HT-29 (cell line): Measurements from ENCODE around the gene ETDA. TPM values are rescaled to one million over a fixed set of nuclear protein-coding genes. Genes with fewer than 3 reads are reported as not detected.
"Not testable (repeated sequence)": the region's sequence is repeated elsewhere in the genome, so short reads cannot be mapped to it uniquely, and the experiment has no call there.

Source experiments
- DNase-seq: peaks from one replicate; pipeline ENCODE4 v3.0.0-alpha.2; 2015; ENCODE audit warnings: low spot score
- total RNA-seq: library from RNA; depleted of rRNA; stranded (reverse); fragments of >200 nt; shearing (Covaris generic); gene quantifications from 2 replicates; pipeline ENCODE4 v1.2.3, GENCODE V29; 2014; rRNA removed

The ETDA gene
- total RNA-seq: not detected in 2 replicates

DNA sequence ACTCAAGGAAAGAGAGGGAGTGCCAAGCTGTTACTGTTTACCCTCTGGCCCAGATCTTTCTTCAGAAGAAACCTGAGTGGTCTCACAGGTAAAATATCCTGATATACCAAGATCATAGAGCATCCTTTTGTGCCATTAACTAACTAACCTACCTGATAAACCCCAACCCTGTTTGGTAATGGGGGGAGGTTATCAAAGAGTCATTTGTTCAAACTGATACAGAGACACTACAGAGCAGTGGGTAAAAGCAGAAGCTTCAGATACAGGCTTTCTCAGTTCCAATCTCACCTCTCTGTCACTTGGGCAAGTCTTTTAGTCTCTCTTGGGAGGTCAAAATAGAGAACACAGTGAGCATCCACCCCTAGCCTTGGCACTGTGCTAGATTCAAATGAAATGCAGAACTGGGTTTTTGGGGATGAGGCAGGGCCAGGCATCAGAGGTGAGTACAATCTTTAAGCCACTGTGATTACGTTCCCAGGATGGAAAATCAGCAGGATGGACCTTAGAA, at the start of gene ETDA:
Gene ETDA (plus strand): TSS at position 51 of the 508 bp plus-strand sequence. CDS start 1,216 bp downstream, outside the sequence.
- DNase-seq: not testable (repeated sequence)

- DNase-seq: not testable (repeated sequence)
Measured at GRCh38 chrX:135206427-135206826, 45.4 kb upstream of the ETDA start.

GRCh38 chrX:135213200-135213844, 38.5 kb upstream of the ETDA start:
- DNase-seq: no peak

DNA sequence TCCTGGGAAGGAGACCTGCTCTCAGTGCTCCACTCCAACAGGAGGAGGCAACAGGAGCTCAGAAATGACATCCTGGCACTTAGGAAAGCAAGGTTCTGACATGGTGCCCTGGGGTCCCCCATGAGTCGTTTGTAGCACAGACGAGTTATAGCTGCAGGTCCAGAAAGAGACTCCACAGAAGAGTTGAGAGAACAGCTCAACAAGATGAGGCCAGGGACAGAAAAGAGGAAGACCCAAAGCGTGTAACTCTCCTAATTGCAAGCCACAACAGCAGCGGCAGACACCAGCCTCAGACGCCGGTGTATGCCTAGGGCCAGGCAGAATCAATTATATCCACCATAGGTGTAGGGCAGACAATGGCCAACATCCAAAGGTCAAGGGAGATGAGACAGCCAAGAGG, 5.9 kb upstream of the ETDA start:
- not testable (repeated sequence) for DNase-seq

- DNase-seq: not testable (repeated sequence)
Measured at GRCh38 chrX:135256087-135256684, 4.3 kb downstream of the ETDA start.

DNA sequence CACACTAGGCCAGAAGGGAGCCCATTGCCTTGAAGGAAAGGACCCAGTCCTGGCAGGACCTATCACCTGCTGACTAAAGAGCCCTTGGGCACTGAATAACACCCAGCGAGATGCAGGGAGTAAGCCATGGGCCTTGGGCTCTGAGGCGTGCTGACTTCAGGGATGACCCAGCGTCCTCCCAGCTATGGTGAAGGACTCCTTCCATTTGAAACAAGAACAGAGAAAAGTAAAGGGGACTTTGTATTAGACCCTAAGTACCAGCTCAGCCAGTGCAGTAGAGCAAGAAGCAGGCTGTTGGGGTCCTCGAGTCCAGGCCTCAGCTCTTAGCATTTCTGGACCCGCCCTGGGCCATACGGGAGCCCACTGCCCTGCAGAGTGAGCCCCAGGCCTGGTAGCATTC, 5.1 kb downstream of the ETDA start:
- DNase-seq: no peak

DNA sequence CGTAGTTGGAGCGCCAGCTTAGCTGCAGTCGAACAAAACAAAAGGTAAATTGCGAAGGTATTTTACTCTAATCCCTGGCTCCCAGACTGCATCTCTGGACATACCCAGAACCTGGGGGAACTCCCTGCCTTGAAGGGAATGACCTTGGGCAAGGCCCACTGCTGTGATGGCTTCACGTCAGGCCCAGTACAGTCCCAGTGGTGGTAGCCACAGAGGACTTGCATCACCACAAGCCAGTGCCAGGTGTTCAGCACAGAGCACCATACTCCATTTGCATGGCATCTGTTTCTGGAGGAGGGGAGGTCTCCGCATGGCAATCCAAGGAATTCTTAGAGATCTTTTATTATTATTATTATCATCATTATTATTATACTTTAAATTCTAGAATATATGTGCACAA, 5.6 kb downstream of the ETDA start:
- DNase-seq: no peak

GRCh38 chrX:135260976-135261375, 9.1 kb downstream of the ETDA start:
- not testable (repeated sequence) for DNase-seq

DNA sequence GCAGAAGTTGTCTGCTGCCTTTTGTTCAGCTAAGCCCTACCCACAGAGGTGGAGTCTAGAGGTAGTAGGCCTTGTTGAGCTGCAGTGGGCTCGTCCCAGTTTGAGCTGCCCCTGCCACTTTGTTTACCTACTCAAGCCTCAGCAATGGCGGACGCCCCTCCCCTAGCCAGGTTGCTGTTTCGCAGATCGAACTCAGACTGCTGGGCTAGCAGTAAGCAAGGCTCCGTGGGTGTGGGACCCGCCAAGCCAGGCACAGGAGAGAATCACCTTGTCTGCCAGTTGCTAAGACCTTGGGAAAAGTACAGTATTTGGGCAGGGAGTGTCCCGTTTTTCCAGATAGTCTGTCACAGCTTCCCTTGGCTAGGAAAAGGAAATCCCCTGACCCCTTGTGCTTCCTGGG, 11.5 kb downstream of the ETDA start:
- not testable (repeated sequence) for DNase-seq

DNA sequence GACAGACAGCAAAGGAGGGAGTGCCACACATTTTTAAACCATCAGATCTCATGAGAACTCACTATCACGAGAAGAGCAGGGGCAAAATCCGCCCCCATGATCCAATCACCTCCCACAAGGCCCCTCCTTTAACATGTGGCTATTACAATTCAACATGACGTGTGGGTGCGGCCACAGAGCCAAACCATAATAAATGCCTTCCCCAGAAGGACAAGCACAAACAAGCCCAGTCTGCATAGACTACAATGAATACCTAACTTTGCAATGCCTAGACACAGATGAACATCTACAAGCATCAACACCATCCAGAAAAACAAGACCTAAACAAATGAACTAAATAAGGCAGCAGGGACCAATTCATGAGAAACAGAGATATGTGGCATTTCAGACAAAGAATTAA, 12.3 kb downstream of the ETDA start:
- no peak for DNase-seq

DNA sequence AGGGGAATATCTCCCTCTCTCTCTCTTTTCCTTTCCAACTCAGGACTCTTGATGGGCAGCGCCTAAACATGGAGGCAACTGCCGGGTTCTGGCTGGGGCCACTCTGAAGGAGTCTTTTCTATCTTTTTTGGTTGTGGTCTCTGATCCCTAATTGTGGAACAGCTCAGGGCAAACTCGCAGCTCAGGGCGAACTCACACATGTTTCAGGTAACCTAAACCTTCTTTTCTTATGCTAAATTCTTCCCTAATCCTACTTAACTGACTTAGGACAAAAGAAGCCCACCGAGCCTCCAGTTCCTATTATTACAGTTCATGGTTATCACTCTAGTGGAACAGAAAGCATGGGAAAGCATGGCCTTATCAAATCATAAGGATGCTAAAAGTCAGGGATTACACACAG, 21.3 kb downstream of the ETDA start:
- DNase-seq: no peak

- no peak for DNase-seq
Measured at GRCh38 chrX:135275973-135276372, 24.1 kb downstream of the ETDA start.

GRCh38 chrX:135287266-135287823, 35.5 kb downstream of the ETDA start:
- DNase-seq: no peak

DNA sequence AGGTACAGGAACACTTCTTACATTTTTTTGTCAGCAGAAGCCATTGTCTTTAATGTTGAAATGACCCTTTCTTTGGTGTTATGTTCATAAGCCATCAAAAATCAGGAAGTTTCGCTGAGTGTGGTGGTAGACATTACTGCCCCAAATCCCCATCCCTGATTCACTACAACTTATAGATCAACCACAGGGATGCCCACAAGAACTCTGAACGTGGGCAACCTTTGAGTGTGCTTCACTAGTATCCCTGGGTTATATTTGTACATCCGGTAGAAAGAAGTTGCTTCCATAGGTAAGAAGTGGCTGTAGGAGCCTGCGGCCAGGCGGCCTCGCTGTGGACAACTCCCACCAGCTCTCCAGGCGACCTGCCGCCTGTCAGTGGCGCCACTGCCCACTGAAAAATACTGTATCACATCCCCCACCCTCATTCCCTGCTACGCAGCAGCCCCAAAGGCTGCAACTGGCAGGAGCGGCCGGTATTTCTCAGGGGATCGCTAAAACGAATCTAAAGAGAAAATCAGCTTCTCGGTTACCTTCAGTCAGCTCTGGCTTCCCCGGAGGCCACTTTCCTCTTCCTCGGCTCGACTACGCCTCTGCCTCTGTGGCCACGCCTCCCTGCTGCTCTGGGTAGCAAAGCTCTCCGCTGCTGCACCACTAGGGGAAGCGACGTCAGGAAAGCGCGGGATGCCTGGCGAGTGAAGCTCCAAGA, 43.5 kb downstream of the ETDA start:
- no peak for DNase-seq

GRCh38 chrX:135295944-135296305, 44.1 kb downstream of the ETDA start:
- DNase-seq: no peak

GRCh38 chrX:135302269-135302873, 50.5 kb downstream of the ETDA start:
- DNase-seq: no peak

Other genes starting within 250 kb of the ETDA start
- gene RTL8B, start 229.5 kb upstream of the ETDA start, total RNA-seq: not detected in 2 replicates
- not detected in 2 replicates for gene RTL8C, start 219.7 kb upstream of the ETDA start, total RNA-seq
- 11.7 and 13.1 TPM in 2 replicates for gene RTL8A, start 199.9 kb upstream of the ETDA start, total RNA-seq
- not detected in 2 replicates for gene SMIM10L2B, start 153.3 kb upstream of the ETDA start, total RNA-seq
- not detected in 2 replicates for gene ETDB, start 131.5 kb upstream of the ETDA start, total RNA-seq
- gene CT55, start 80.7 kb upstream of the ETDA start, total RNA-seq: not detected in 2 replicates
- gene ETDC, start 57.4 kb downstream of the ETDA start, total RNA-seq: not detected in 2 replicates
- gene ZNF75D, start 92.0 kb downstream of the ETDA start, total RNA-seq: 6.8 and 9.2 TPM in 2 replicates
- gene ZNF449, start 92.7 kb downstream of the ETDA start, total RNA-seq: 0.71 and 1.0 TPM in 2 replicates
- gene SMIM10L2A, start 169.9 kb downstream of the ETDA start, total RNA-seq: 0.03 and 0.08 TPM in 2 replicates